K562 (cell line): ENCODE measurements around the gene SH3TC1. TPM values are rescaled to one million over a fixed set of nuclear protein-coding genes. Genes with fewer than 3 reads are reported as not detected.

ENCODE experiments used
- CXXC5 ChIP-seq: fragments of 250-450 bp; sonication (Bioruptor Pico); IDR thresholded peaks from 2 replicates; pipeline ENCODE4 v1.8.0; 2022; ENCODE audit warnings: inconsistent platforms, mild to moderate bottlenecking, moderate library complexity
- DACH1 ChIP-seq: fragments of 450-650 bp; IDR thresholded peaks from 2 replicates; pipeline ENCODE4 v1.6.1; 2018; ENCODE audit not compliant: partially characterized antibody
- GATA2 ChIP-seq: sonication (generic); formaldehyde crosslinking; IDR thresholded peaks from 2 replicates; pipeline ENCODE4 v1.4.0; 2020; ENCODE audit warnings: mild to moderate bottlenecking, missing genetic modification reagents
- MAFG ChIP-seq: fragments of 450-650 bp; conservative IDR thresholded peaks from 2 replicates; pipeline ENCODE4 v1.6.1; 2016; ENCODE audit warnings: missing genetic modification characterization, missing compliant biosample characterization
- MBD2 ChIP-seq: sonication (generic); IDR thresholded peaks from 2 replicates; pipeline ENCODE4 v1.6.1; 2016; ENCODE audit warnings: low read depth, borderline replicate concordance
- POLR2G ChIP-seq: fragments of 200-400 bp; formaldehyde crosslinking; IDR thresholded peaks from 2 replicates; pipeline ENCODE4 v1.6.1; 2017; ENCODE audit warnings: low read depth, mild to moderate bottlenecking, antibody characterized with exemption, low read length, moderate library complexity
- ZC3H4 ChIP-seq: sonication (generic); formaldehyde crosslinking; IDR thresholded peaks from 2 replicates; pipeline ENCODE4 v1.9.0; 2021; ENCODE audit warnings: missing genetic modification reagents, borderline replicate concordance
- ZNF24 ChIP-seq: fragments of 450-650 bp; IDR thresholded peaks from 2 replicates; pipeline ENCODE4 v1.6.1; 2016
- ZNF282 ChIP-seq: sonication (generic); formaldehyde crosslinking; IDR thresholded peaks from 2 replicates; pipeline ENCODE4 v1.8.1; 2023; ENCODE audit warnings: missing genetic modification reagents
- ZNF3 ChIP-seq: fragments of 250-450 bp; sonication (Bioruptor Pico); IDR thresholded peaks from 2 replicates; pipeline ENCODE4 v1.5.0; 2021; ENCODE audit warnings: mild to moderate bottlenecking, moderate library complexity
- ZNF354B ChIP-seq: fragments of 250-450 bp; sonication (Bioruptor Pico); IDR thresholded peaks from 2 replicates; pipeline ENCODE4 v1.4.0; 2020
- ZNF717 ChIP-seq: fragments of 250-450 bp; sonication (Bioruptor Pico); IDR thresholded peaks from 2 replicates; pipeline ENCODE4 v1.5.0; 2021
- ZNF740 ChIP-seq, 3 experiments: fragments of 200-800 bp in 1 of 3; sonication (Bioruptor generic) in 1 of 3; sonication (generic) in 1 of 3; formaldehyde crosslinking in 1 of 3; IDR thresholded peaks; 2 replicates each; pipeline versions ENCODE4 v1.6.1 to v1.8.0; 2016 to 2022; ENCODE audit warnings: mild to moderate bottlenecking in 2 of 3, missing compliant biosample characterization in 2 of 3, missing genetic modification characterization in 2 of 3, missing genetic modification reagents in 1 of 3
- polyA plus RNA-seq, 8 experiments: library from polyadenylated mRNA; depleted of rRNA in 4 of 8; stranded (reverse) in 5 of 8; unstranded in 3 of 8; fragments of >200 nt; fragmentation: Nextera tagmentation in 2 of 8; fragmentation: Illumina TruSeq in 1 of 8; extraction: Ambion mirVana in 2 of 8; extraction: Trizol in 1 of 8; gene quantifications; 2 replicates each; pipeline versions ENCODE4 v1.2.1 to v1.2.3, GENCODE V29; 2011 to 2014; ENCODE audit warnings: inconsistent platforms in 1 of 8, missing spikeins in 1 of 8
- total RNA-seq, 7 experiments: library from RNA; depleted of rRNA in 6 of 7; stranded (reverse); fragments of >200 nt in 6 of 7; fragmentation: Illumina TruSeq in 2 of 7; extraction: Trizol in 2 of 7; gene quantifications; 2 replicates each; pipeline versions ENCODE4 v1.2.1 to v1.2.3, GENCODE V29; 2011 to 2021; ENCODE audit warnings: low replicate concordance in 1 of 7
- TF ChIP-seq, protein P1 (sequence below): fragments of 450-650 bp; IDR thresholded peaks from 2 replicates; pipeline ENCODE4 v1.6.1; 2018; ENCODE audit not compliant: partially characterized antibody
- TF ChIP-seq, protein P2 (sequence below): fragments of 250-450 bp; sonication (Bioruptor Pico); IDR thresholded peaks from 2 replicates; pipeline ENCODE4 v1.9.0; 2021; ENCODE audit warnings: mild to moderate bottlenecking, inconsistent platforms
- TF ChIP-seq, protein P3 (sequence below): fragments of 250-450 bp; sonication (Bioruptor Pico); IDR thresholded peaks from 2 replicates; pipeline ENCODE4 v1.4.0; 2020; ENCODE audit warnings: borderline replicate concordance
- TF ChIP-seq, protein P4 (sequence below): sonication (generic); formaldehyde crosslinking; IDR thresholded peaks from 2 replicates; pipeline ENCODE4 v1.8.0; 2022; ENCODE audit warnings: missing genetic modification reagents, mild to moderate bottlenecking, moderate library complexity, borderline replicate concordance

SH3TC1 gene
- total and polyA plus RNA-seq, 9 of the 15 experiments (the other 6 are each of a cell fraction or from before 2014, with no cell fraction given) = 0.04 to 2.1 (median 0.48) TPM; not detected in 1

GRCh38 chr4:8158710-8159536, 40.2 kb upstream of the SH3TC1 start, which contains the start of gene ABLIM2 (continued):
- TF ChIP-seq, protein P1, sequence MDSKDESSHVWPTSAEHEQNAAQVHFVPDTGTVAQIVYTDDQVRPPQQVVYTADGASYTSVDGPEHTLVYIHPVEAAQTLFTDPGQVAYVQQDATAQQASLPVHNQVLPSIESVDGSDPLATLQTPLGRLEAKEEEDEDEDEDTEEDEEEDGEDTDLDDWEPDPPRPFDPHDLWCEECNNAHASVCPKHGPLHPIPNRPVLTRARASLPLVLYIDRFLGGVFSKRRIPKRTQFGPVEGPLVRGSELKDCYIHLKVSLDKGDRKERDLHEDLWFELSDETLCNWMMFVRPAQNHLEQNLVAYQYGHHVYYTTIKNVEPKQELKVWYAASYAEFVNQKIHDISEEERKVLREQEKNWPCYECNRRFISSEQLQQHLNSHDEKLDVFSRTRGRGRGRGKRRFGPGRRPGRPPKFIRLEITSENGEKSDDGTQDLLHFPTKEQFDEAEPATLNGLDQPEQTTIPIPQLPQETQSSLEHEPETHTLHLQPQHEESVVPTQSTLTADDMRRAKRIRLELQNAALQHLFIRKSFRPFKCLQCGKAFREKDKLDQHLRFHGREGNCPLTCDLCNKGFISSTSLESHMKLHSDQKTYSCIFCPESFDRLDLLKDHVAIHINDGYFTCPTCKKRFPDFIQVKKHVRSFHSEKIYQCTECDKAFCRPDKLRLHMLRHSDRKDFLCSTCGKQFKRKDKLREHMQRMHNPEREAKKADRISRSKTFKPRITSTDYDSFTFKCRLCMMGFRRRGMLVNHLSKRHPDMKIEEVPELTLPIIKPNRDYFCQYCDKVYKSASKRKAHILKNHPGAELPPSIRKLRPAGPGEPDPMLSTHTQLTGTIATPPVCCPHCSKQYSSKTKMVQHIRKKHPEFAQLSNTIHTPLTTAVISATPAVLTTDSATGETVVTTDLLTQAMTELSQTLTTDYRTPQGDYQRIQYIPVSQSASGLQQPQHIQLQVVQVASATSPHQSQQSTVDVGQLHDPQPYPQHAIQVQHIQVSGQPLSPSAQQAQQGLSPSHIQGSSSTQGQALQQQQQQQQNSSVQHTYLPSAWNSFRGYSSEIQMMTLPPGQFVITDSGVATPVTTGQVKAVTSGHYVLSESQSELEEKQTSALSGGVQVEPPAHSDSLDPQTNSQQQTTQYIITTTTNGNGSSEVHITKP = no peak
- TF ChIP-seq ZNF717 (CRISPR knock-in tag) (no peak), ZNF740 (CRISPR knock-in tag; IDR thresholded peaks at IDR 0.05) (peak; percentile 80), ZNF740 (tag; IDR thresholded peaks at IDR 0.05) (peak in 1 of 2 experiments; percentile 48; a peak in 1 of 4 replicates), ZNF282 (CRISPR knock-in tag) (no peak), GATA2 (peak; percentile 58), CXXC5 (CRISPR knock-in tag) (peak; percentile 74; the same call in 1 of the 2 replicates), ZC3H4 (no peak), ZNF3 (CRISPR knock-in tag) (no peak), MAFG (tag) (no peak), MBD2 (peak; percentile 41; the same call in 1 of the 2 replicates), ZNF24 (0 out of 2 replicates have a peak, but pooled peaks have one; percentile 43), ZNF354B (CRISPR knock-in tag) (no peak), DACH1 (no peak), POLR2G (0 out of 2 replicates have a peak, but pooled peaks have one; percentile 28)
- TF ChIP-seq, protein P2, sequence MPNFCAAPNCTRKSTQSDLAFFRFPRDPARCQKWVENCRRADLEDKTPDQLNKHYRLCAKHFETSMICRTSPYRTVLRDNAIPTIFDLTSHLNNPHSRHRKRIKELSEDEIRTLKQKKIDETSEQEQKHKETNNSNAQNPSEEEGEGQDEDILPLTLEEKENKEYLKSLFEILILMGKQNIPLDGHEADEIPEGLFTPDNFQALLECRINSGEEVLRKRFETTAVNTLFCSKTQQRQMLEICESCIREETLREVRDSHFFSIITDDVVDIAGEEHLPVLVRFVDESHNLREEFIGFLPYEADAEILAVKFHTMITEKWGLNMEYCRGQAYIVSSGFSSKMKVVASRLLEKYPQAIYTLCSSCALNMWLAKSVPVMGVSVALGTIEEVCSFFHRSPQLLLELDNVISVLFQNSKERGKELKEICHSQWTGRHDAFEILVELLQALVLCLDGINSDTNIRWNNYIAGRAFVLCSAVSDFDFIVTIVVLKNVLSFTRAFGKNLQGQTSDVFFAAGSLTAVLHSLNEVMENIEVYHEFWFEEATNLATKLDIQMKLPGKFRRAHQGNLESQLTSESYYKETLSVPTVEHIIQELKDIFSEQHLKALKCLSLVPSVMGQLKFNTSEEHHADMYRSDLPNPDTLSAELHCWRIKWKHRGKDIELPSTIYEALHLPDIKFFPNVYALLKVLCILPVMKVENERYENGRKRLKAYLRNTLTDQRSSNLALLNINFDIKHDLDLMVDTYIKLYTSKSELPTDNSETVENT (CRISPR knock-in tag) = 0 out of 2 replicates have a peak, but pooled peaks have one; percentile 11
- TF ChIP-seq, protein P3, sequence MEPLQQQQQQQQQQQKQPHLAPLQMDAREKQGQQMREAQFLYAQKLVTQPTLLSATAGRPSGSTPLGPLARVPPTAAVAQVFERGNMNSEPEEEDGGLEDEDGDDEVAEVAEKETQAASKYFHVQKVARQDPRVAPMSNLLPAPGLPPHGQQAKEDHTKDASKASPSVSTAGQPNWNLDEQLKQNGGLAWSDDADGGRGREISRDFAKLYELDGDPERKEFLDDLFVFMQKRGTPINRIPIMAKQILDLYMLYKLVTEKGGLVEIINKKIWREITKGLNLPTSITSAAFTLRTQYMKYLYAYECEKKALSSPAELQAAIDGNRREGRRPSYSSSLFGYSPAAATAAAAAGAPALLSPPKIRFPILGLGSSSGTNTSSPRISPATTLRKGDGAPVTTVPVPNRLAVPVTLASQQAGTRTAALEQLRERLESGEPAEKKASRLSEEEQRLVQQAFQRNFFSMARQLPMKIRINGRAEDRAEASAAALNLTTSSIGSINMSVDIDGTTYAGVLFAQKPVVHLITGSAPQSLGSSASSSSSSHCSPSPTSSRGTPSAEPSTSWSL (CRISPR knock-in tag) = no peak
- TF ChIP-seq, protein P4, sequence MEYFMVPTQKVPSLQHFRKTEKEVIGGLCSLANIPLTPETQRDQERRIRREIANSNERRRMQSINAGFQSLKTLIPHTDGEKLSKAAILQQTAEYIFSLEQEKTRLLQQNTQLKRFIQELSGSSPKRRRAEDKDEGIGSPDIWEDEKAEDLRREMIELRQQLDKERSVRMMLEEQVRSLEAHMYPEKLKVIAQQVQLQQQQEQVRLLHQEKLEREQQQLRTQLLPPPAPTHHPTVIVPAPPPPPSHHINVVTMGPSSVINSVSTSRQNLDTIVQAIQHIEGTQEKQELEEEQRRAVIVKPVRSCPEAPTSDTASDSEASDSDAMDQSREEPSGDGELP = peak; percentile 93
